ENCODE measurements around the gene HLA-B.

GRCh38 chr6:31377029-31377428, 20.1 kb upstream of the HLA-B start:
- TF ChIP-seq CTCF (IDR thresholded peaks at IDR 0.05) (no peak), POLR2A (IDR thresholded peaks at IDR 0.05) (no peak), EP300 (IDR thresholded peaks at IDR 0.05) (no peak)

All from stomach (tissue), 4 donors.